GM18517 (cell line): ENCODE results near the gene SMS.
A peak's percentile ranks its signal among the peaks of the same experiment; 100 is the strongest.

Experiments
- ATAC-seq: cut with Tn5 transposase; IDR thresholded peaks from one replicate; pipeline ENCODE4 v1.9.1; 2021; ENCODE audit warnings: mild to moderate bottlenecking, moderate library complexity; ENCODE audit not compliant: unreplicated experiment

Gene SMS

DNA sequence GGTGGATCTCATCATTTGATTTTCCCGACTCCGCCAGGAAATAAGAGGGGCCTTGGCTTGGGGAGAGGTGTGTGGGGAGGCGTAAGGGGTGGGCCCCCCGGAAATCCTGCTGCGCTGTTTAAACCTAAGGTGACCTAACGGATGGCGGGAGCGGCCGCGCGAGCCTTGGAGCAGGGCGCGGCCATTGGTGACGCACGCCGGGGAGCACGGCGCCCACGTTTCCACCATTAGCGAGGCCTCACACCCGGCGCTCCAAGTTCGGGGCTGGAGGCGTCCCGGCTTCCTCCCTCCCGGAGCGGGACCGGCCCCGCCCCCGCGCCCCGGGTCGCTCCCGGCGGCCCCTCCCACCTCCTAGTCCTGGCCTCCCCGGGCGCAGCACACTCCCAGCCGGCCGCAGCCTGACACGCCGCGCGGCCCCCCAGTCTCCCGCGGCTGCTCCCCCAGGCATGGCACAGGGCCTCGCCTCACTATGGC is at the start of gene SMS:
Gene SMS, plus strand, starts transcription at position 354 of the 474 bp plus-strand sequence. Its CDS starts 116 bp downstream, at position 470.
- ATAC-seq, result peak; percentile 48

- no peak for ATAC-seq
Measured at GRCh38 chrX:21905313-21905712, 35.2 kb upstream of the SMS start.

GRCh38 chrX:21905953-21906352 is 34.6 kb upstream of the SMS start:
- ATAC-seq, result no peak

DNA sequence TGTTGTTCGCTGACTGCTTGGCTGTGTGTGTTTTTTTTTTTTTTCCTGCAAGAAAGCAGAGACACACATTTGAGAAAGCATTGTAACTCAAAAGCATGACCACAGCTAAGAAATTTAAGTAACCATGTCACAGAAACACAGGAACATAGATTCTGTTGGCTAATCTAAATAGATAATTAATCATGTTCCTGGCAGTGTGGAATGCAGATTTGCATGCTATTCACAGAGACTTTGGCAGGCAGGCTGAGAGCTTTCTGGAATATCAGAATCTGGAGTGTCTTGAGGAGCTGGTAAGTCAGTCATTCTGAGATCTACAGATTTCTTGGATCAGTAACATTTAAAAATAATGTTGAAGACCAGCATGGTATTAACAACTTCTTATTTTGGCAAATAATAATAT is 33.2 kb upstream of the SMS start:
- no peak for ATAC-seq

GRCh38 chrX:21911481-21911880 is 29.0 kb upstream of the SMS start:
- ATAC-seq, result no peak

- ATAC-seq, result no peak
Measured at GRCh38 chrX:21912220-21912619, 28.3 kb upstream of the SMS start.

GRCh38 chrX:21912989-21913388 is 27.5 kb upstream of the SMS start:
- no peak for ATAC-seq

GRCh38 chrX:21926116-21926515 is 14.4 kb upstream of the SMS start:
- ATAC-seq, result no peak

DNA sequence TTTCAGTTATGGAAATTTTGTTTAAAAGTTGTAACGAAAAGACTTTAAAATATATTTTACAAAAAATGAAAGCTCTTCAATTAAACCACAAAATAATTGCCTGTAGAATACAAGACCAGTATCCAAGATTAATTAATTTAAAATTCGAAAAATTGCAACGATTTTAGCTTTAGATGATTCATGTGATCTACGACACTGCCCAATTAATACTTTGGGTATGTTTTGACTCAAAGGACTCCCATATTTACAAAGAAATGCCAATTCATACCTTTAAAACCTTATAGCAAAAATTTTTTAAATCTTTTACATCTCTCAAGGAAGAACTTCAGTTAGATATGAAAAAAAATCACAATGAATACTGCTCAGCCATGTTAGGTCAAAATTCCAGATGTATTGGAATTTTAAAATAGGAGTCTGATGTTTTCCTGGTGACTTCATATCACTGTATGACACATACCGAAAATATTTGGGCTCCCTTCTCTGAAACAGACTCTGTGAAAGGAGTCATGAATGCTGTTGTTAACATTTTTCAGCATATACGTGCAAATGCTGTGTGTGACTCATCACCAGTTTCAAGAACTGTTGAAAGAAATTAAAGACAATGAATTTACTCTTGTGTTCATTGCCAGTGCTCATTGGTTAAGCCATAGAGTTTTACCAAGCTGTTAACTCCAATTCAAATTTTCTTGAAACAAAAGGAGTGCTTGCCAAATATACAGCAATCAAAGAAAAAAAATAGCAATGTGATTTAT is 13.8 kb upstream of the SMS start:
- ATAC-seq, result peak; percentile 74

GRCh38 chrX:21929209-21929608 is 11.3 kb upstream of the SMS start:
- ATAC-seq, result no peak

GRCh38 chrX:21930986-21931385 is 9.5 kb upstream of the SMS start:
- no peak for ATAC-seq

- ATAC-seq, result no peak
Measured at GRCh38 chrX:21932292-21933002, 8.1 kb upstream of the SMS start.

DNA sequence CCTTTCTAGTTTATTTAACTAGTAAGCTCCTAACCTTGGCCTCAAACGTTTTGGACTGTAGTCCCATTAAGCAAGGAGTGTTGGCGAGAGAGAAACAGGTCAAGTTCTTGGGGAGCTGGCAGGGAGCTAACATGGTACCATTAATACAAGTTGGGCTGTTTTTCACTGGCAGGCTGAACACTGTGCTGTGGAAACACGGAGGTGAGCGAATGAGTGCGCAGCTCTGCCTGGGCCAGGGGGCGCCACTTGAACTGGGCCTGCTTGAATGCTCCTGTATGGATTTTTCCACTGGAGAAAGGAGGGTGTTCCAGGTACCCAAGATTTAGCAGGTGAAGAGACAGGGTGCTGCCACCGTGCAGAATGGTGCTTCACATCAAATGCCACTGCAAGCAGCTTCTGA is 7.4 kb upstream of the SMS start:
- ATAC-seq, result no peak

DNA sequence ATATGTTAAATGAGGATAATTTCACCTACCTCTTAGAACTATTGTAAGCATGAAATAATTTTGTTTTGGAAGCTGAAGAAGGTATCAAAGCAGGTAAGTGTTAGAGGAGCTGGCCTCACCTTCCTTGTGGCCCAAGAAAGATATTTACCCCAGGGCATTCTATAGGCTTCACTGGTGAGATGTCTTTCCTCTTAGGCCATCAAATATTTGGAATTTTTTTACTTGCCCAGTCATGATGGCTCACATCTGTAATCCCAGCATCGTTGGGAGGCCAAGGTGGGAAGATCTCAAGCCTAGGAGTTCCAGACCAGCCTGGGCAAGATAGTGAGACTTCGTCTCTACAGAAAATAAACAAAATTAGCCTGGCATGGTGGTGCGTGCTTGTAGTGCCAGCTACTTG is 6.1 kb upstream of the SMS start:
- ATAC-seq, result no peak

DNA sequence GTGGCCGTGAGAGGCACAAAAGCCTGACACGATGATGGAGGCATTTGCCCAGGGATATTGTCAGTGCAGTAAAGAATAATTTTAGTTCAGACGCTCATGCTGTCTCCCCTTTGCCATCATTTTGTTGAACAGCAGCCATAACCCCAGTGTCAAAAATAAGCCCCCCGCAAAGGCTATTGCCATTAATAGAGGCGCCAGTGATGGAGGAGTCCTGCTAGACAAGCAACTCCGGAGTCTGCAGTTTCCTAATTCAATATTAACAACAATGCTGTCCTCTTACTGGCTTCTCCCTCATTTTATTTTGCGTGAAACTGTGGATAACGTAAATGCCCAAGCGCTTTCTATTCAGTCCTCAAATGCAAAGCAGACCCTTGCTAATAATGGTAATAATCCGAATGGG is 603 bp upstream of the SMS start:
- ATAC-seq, result no peak

DNA sequence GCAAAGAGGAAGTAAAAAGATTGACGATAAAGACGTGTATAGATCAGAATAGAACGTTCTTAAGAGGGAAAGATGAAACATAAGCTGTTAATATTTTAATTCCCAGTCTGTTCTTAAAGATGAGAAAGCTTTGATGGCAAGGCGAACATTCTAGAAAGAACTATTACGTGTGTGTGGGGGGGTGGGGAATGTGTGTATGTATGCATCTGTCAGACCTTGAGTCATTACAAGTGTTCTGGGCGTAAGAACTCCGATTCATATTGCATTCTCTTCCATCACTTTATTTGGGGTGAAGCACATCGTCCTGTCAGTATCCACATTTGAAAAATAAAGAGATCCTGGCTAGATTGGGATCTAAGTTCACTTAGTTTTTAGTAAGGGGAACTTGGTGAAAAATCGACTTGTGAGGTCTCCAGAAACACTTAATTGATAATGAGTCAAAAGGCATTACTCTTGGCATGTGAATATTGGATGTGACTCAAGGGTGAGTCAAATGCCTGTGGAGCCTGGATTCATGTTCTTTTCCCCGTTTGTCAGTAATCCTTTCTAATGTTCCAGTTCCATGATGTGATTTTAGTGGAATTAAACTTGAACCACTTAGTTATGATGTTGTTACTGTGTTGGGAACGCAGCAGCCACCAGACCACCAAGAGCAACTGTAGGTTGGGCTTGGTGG is 3.1 kb downstream of the SMS start:
- ATAC-seq, result no peak

DNA sequence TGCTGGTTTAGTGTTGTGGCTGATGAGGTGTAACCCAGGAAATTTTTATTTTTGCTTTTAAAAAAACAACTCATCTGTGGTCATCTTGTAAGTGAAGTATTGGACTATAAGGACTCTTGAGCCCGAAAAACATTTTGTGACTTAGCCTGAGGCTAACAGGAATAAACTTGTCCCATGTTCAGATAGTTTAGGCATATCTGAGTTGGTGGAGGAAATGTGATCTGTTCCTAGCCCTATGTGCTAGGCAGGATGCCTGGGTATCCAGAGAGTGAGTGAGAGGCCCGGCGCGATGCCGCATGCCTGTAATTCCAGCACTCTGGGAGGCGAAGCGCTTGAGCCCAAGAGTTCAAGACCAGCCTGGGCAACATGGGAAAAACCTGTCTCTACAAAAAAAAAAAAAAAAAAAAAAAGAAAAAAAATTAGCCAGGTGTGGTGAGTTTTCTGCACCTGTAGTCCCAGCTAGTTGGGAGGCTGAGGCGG is 3.7 kb downstream of the SMS start:
- ATAC-seq, result no peak

GRCh38 chrX:21946925-21947641 is 6.6 kb downstream of the SMS start:
- no peak for ATAC-seq

DNA sequence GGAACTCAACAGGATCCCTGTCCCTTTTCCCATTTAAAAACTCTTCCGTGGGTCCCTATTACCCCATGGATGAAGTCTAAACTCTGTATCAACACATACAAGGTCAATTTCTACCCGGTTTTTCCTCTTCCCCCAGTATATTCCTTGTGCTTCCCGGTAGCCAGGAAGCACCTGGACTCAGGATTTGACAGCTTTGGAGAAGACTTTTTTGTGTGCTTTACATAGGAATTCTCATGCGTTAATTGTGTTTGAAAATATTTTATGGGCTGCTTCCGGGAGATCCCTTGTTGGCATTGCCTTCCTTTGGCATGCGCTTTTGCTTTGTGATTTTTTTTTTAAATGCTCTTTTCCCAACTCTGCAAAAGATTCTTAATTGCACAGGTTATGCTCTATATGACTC is 7.2 kb downstream of the SMS start:
- no peak for ATAC-seq

DNA sequence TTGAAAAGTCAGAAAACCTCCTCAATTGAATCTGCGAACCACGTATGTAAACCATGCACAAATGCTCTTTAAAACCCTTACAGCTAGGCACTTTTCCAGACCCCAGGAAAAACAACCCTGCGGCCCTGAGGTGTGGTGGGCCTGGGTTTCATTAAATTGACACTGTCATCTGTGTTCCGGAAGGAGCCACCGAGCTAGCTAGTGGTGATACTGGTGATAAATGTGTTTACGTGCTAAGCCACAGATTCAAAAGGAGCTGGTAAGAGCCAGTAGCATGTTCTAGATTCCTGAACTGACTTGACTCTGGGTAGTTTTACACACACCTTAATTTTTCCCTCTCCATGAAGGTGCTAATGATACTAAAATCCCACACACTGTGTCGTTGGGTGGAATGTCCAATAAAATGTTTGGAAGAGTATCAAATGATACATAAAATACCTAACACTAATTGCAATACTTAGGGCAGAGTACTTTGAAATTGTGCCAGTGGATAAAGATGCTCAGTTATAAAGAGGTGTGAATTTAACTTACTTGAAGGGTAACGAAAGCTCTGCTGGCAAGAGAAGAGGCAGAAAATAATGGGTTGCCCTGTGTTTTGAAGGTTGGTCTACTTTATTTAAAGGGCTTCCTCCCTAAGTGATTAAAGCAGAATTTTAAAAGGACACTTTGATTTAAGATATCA is 8.5 kb downstream of the SMS start:
- no peak for ATAC-seq
